GM12873 (cell line): Measurements from ENCODE around the gene SDR9C7.

Experiments used
- TF ChIP-seq, protein P1 (sequence below): IDR thresholded peaks from 2 replicates; pipeline ENCODE4 v1.5.1; 2012; ENCODE audit warnings: low read depth, mild to moderate bottlenecking, moderate library complexity, low read length, control low read depth; ENCODE audit not compliant: insufficient read depth; ENCODE audit errors: missing control alignments

SDR9C7 gene

GRCh38 chr12:56957229-56958052, 23.2 kb upstream of the SDR9C7 start, which contains the start of gene RDH16:
Gene RDH16 (minus strand): TSS chr12:56957608. CDS start chr12:56957462, 146 bp downstream.
- TF ChIP-seq, protein P1, sequence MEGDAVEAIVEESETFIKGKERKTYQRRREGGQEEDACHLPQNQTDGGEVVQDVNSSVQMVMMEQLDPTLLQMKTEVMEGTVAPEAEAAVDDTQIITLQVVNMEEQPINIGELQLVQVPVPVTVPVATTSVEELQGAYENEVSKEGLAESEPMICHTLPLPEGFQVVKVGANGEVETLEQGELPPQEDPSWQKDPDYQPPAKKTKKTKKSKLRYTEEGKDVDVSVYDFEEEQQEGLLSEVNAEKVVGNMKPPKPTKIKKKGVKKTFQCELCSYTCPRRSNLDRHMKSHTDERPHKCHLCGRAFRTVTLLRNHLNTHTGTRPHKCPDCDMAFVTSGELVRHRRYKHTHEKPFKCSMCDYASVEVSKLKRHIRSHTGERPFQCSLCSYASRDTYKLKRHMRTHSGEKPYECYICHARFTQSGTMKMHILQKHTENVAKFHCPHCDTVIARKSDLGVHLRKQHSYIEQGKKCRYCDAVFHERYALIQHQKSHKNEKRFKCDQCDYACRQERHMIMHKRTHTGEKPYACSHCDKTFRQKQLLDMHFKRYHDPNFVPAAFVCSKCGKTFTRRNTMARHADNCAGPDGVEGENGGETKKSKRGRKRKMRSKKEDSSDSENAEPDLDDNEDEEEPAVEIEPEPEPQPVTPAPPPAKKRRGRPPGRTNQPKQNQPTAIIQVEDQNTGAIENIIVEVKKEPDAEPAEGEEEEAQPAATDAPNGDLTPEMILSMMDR, result no peak

GRCh38 chr12:56955631-56956256, 21.5 kb upstream of the SDR9C7 start:
- TF ChIP-seq, protein P1, result no peak

DNA sequence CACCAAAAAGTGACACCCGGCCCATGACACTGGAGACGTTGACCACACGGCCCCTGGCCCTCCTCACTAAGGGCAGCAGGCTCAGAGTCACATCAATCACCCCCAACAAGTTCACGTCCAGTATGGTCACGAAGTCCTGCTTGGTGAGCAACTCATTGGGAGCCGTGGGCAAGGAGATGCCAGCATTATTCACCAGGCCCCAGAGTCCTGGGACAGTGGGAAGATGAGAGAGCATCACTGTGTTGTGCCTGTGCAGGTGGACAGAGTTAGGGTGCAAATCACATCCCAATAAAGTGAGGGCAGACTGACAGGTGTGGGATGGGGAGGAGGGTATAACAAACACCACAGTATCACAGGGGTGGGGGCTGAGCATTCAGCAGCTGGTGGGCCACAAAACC, 20.7 kb upstream of the SDR9C7 start:
- TF ChIP-seq, protein P1, result no peak

DNA sequence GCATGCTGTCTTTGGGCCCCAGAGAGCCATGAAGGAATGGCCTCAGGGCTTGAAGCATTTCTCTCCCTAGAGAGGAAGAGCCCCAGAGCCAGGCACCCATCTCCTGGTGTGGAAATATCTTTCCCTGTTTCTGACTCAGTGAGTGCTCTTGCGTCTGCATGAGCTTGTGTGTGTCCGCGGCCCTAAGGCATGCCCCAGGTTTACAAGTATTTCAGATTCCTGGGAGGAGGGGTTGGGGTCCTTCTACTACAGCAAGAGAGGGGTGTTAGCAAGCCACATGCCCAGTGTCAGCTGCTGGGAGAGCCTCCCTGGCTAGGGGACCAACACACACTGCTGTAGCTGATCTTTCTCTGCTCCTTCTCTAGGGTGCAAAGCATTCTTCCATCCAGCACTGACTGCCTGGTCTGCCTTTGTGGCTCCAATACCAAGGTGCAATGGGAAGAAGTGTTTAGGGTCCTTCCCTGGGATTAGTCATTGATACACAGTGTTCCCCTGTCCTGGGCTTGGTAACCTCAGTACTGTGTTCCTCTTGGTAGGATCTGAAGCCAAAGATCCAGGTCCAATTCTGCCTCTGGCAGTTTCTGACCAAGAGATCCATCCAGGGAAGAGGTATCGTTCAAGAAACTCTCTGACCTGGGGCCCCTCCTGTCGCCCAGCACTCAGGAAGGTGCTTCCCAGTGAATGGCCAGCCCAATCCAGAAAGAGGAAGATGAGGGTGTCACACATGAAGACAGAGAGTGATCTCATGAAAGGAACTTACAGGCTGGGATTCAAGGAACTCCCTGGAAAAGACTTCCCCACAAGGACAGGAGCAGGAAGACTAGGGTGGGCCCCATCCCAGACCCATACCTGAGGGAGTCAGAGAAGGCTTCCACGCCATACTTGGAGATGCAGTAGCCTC, 20.1 kb upstream of the SDR9C7 start:
- TF ChIP-seq, protein P1, result no peak

DNA sequence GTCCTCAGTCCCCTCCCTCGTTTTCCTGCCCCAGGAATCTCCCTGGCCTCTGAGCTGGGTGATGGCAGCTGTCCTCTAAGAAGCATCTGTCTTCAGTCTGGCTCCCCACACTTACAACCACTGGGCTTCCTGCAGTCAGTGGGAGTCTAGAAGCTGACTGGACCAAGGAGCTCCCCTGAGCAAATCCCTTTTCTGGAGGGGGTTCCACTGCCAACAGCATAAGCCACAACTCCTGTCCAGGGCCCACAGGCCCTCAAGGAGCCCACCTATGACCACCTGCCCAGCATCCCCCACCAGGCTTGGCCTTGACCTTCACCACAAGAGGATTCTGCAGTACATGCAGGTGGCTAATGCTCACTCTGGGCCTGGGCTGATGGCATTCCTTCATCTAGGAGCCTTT, 19.1 kb upstream of the SDR9C7 start:
- TF ChIP-seq, protein P1, result no peak

GRCh38 chr12:56951582-56952339, 17.6 kb upstream of the SDR9C7 start:
- TF ChIP-seq, protein P1, result no peak
